Measurements from ENCODE around the gene FAF2. TPM values are rescaled to one million over a fixed set of nuclear protein-coding genes. Genes with fewer than 3 reads are reported as not detected.

Gene FAF2
- total RNA-seq, 1 experiment from 2014 or later: 59.7 TPM

GRCh38 chr5:176545388-176545736 lies 97.2 kb downstream of the FAF2 start:
- Histone ChIP-seq H3K4me2 (peak overlapping the region; percentile 93), H3K9me2 (ENCODE audit: insufficient read depth) (no peaks in the 10 kb centered on the region), H3K79me2 (ENCODE audit: low read depth) (peaks cover 15% of the 10 kb centered on the region), H2AFZ (no peak overlapping the region), H3K36me3 (ENCODE audit: low read depth) (no peaks in the 10 kb centered on the region), H3K9me3 (ENCODE audit: insufficient read depth, low read depth) (no peaks in the 10 kb centered on the region), H3K4me3 (no peak overlapping the region), H3K4me1 (replicated peaks; ENCODE audit: insufficient read depth) (peaks cover 58% of the 10 kb centered on the region), H4K20me1 (ENCODE audit: insufficient read depth) (no peaks in the 10 kb centered on the region), H3F3A (ENCODE audit: insufficient read depth, low read depth) (peaks cover 46% of the 10 kb centered on the region), H3K27ac (peak overlapping the region; percentile 44; the same call in 1 of the 2 replicates), H3K27me3 (ENCODE audit: insufficient read depth, low read depth) (no peaks in the 10 kb centered on the region)
- intact Hi-C loops (cut with micrococcal nuclease; ENCODE audit: unreplicated experiment): no loop called here
- CTCF ChIA-PET: interaction anchor here (0.6 kb wide), 1 partner anchor 288 kb away, joined by 4 read pairs; no protein-coding TSS in a partner anchor
- no TSS peak for BruUV-seq (replicated peaks)
- DNase-seq: no peak
- POLR2A ChIA-PET (ENCODE audit: unreplicated experiment): no interaction called here
- no peak for TF ChIP-seq EZH2 (IDR thresholded peaks at IDR 0.05; ENCODE audit: low read depth)
- TF ChIP-seq CTCF (conservative IDR thresholded peaks at IDR 0.05): no peak

GRCh38 chr5:176545737-176546509 lies 97.7 kb downstream of the FAF2 start:
- CTCF ChIA-PET: interaction anchor here (0.6 kb wide), 1 partner anchor 287 kb away, joined by 4 read pairs; no protein-coding TSS in a partner anchor
- peak overlapping the region; percentile 44 for H3K27ac ChIP-seq
- no peaks in the 10 kb centered on the region for H4K20me1 ChIP-seq (ENCODE audit: insufficient read depth)
- H3K4me3 ChIP-seq: no peak overlapping the region
- no peaks in the 10 kb centered on the region for H3K9me2 ChIP-seq (ENCODE audit: insufficient read depth)
- no peak overlapping the region for H2AFZ ChIP-seq
- peak overlapping the region; percentile 93 for H3K4me2 ChIP-seq
- BruUV-seq (replicated peaks): no TSS peak
- no peaks in the 10 kb centered on the region for H3K9me3 ChIP-seq (ENCODE audit: insufficient read depth, low read depth)
- TF ChIP-seq EZH2 (IDR thresholded peaks at IDR 0.05; ENCODE audit: low read depth) (no peak), CTCF (conservative IDR thresholded peaks at IDR 0.05) (no peak)
- H3K4me1 ChIP-seq (replicated peaks; ENCODE audit: insufficient read depth): peaks cover 58% of the 10 kb centered on the region
- DNase-seq: peak; percentile 22 to 67
- POLR2A ChIA-PET (ENCODE audit: unreplicated experiment): no interaction called here
- H3K27me3 ChIP-seq (ENCODE audit: insufficient read depth, low read depth): no peaks in the 10 kb centered on the region
- intact Hi-C loops (cut with micrococcal nuclease; ENCODE audit: unreplicated experiment): no loop called here
- H3K36me3 ChIP-seq (ENCODE audit: low read depth): no peaks in the 10 kb centered on the region
- H3F3A ChIP-seq (ENCODE audit: insufficient read depth, low read depth): peaks cover 46% of the 10 kb centered on the region
- peaks cover 15% of the 10 kb centered on the region for H3K79me2 ChIP-seq (ENCODE audit: low read depth)

- H3K9me3 ChIP-seq (ENCODE audit: insufficient read depth, low read depth): no peaks in the 10 kb centered on the region
- H3K4me1 ChIP-seq (replicated peaks; ENCODE audit: insufficient read depth): peaks cover 47% of the 10 kb centered on the region
- peaks cover 46% of the 10 kb centered on the region for H3F3A ChIP-seq (ENCODE audit: insufficient read depth, low read depth)
- H3K4me3 ChIP-seq: no peak overlapping the region
- peak overlapping the region; percentile 18 for H3K4me2 ChIP-seq
- intact Hi-C loops (cut with micrococcal nuclease; ENCODE audit: unreplicated experiment): no loop called here
- H2AFZ ChIP-seq: no peak overlapping the region
- H3K36me3 ChIP-seq (ENCODE audit: low read depth): no peaks in the 10 kb centered on the region
- no TSS peak for BruUV-seq (replicated peaks)
- no peaks in the 10 kb centered on the region for H3K9me2 ChIP-seq (ENCODE audit: insufficient read depth)
- ChIA-PET POLR2A (ENCODE audit: unreplicated experiment) (interaction anchor here (0.6 kb wide), 1 partner anchor 15 kb away, joined by 5 read pairs; no protein-coding TSS in a partner anchor), CTCF (no interaction called here)
- H3K27ac ChIP-seq: peak overlapping the region; percentile 43; the same call in 1 of the 2 replicates
- no peaks in the 10 kb centered on the region for H4K20me1 ChIP-seq (ENCODE audit: insufficient read depth)
- peak in 1 of 2 experiments; percentile 84 for DNase-seq
- no peaks in the 10 kb centered on the region for H3K27me3 ChIP-seq (ENCODE audit: insufficient read depth, low read depth)
- peaks cover 15% of the 10 kb centered on the region for H3K79me2 ChIP-seq (ENCODE audit: low read depth)
- no peak for TF ChIP-seq EZH2 (IDR thresholded peaks at IDR 0.05; ENCODE audit: low read depth)
- no peak for TF ChIP-seq CTCF (conservative IDR thresholded peaks at IDR 0.05)
Measured at GRCh38 chr5:176547802-176548201, 99.6 kb downstream of the FAF2 start.
